Stimulated activated CD4-positive, alpha-beta T cell treated with anti-CD3 and anti-CD28 coated beads, Interleukin-2, amount 100 ng/mL, for 48 hours (primary cell): ENCODE results near the gene SLC11A1.

ENCODE experiments used
- DNase-seq, 2 donors: peaks; one replicate each; pipeline ENCODE4 v3.0.0-alpha.2; 2020

Gene SLC11A1

DNA sequence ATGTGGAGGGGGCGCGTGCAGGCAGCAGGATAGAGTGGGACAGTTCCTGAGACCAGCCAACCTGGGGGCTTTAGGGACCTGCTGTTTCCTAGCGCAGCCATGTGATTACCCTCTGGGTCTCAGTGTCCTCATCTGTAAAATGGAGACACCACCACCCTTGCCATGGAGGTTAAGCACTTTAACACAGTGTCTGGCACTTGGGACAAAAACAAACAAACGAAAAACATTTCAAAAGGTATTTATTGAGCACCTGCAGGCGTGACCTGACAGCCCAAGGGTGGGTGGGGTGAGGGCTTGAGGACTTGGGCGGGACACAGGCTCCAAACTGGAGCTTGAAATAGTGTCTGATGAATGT, 13.0 kb downstream of the SLC11A1 start:
- DNase-seq: no peak

DNA sequence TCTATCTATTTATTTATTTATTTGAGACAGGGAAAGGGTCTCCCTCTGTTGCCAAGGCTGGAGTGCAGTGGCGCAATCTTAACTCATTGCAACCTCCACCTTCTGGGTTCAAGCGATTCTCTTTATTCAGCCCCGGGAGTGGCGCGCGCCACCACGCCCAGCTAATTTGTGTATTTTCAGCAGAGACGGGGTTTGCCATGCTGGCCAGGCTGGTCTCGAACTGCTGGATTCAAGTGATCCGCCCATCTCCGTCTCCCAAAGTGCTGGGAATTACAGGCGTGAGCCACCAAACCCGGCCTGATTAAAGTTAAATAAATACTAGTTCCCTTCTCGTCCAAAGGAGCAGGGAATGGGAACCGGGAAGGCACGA, 13.4 kb downstream of the SLC11A1 start:
- no peak for DNase-seq

DNA sequence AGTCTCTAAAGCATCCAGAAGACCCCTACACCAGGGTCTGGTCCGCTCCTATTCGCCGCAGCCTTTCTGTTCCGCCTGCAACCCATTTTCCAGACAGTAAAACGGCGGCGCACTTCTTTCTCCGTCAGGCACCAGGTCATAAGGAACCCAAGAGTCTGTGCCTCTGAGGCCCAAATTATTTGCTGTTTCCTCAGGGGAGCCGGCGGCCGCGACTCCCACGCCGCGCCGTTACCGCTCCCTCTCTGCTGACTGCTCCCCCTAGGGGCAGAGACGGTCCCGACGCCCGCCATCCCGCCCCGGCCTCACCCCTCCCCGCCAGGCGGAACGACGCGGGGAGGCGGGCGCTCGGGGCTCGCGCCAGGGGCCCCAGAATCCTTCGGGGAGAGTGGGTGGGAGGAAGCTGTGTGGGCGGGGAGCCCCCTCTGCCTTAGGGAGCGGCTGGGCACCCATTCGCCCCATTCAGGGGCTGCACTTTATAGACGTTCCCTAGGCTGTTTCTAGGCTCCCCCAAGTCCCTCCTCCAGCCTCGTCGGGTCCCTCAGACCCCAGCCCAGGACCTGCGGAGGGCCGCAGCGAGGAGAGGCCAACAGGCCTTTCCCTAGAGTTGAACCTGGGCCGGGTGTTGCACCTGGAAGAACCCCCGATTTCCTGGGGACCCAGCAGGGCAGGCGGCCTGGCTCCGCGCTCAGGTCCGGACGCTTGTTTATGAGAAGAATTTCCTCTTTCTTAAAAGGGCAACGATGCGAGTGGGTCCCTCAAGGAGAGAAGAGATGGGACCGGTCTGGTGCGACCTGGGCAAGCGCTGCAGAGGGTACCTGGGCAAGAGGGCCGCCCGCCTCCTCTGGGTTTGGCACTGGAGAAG, 14.0 kb downstream of the SLC11A1 start:
- DNase-seq: peak; percentile 86 to 91

DNA sequence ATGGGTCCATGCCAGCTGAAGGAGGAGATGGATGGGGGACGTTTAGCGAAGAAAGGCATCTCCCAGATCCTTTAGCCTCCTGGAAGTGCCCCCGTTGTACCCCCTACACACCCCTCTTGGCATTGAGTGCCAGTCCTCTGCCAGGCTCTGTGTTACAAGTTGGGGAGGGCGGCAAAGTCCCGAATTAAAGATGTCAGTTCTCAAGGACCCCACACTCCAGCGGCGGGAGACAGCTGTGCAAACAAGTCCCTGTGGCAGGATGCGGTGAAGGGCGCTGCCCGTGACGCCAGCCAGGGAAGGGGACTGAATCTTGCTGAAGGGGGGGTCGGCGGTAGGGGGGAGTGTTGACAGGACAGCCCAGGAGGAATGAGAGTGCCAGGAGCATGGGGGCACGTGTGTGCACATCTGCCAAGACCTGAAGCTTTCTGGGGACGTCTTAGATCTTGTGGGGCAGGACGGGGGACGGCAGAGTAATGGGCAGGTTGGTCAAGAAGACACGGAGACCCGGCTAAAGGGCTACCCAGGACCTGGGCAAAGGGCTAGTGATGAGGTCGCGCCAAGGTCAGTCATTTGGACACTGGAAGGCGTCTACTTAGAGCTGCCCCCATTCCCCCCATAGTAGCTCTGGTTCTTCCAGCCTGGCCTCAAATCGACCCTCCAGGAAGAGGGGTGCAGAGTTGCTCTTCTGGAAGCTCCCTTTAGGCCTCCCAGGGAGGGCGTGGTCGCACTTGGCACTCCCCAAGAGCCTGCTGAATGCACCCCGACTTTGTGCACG, 14.8 kb downstream of the SLC11A1 start:
- peak; percentile 37 to 41 for DNase-seq

DNA sequence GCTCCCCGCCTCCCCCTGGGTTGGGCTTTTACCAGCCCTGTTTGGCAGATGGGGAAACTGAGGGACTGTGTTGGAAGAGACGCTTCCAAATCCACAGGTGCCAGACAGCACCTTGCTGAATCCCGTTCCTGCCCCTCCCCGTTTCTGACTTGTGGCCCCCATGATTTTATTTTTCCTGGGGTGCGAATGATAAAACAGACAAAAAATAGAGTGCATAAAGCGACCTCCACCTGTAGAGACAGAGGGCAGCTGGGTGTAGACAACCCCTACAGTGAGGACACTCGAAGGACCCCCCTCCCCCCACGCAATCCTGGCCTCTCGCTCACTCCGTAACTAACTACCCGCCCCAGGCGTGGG, 15.4 kb downstream of the SLC11A1 start:
- no peak for DNase-seq

DNA sequence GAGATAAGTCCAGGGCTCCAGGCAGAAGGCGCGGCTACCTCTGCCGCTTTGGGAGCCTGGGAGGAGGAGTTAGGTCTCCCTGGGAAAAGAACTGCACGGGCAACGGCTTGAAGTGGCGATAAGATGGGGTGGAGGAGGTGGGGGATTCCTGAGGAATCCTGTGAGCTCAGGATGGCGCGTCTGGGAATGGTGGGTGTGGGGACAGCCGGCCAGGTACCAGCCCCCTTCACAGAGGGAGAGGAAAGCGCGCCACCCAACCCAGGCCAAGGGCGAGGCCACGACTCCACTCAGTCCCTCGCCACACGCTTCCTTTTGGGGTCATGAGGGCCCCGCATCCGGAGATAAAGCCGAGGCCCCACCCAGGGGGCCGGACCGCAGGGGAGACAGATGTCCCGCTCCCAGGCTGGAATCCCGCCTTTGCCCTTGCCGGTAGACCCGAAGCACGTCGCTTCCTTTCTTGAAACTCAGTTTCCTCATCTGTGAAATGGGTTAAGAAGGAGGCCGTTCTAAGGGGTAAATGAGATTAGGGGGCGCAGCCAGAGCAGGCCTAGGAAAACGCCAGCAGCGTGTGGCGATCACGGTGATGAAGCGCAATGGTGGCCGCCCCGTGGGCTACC, 15.9 kb downstream of the SLC11A1 start:
- DNase-seq: peak; percentile 37

DNA sequence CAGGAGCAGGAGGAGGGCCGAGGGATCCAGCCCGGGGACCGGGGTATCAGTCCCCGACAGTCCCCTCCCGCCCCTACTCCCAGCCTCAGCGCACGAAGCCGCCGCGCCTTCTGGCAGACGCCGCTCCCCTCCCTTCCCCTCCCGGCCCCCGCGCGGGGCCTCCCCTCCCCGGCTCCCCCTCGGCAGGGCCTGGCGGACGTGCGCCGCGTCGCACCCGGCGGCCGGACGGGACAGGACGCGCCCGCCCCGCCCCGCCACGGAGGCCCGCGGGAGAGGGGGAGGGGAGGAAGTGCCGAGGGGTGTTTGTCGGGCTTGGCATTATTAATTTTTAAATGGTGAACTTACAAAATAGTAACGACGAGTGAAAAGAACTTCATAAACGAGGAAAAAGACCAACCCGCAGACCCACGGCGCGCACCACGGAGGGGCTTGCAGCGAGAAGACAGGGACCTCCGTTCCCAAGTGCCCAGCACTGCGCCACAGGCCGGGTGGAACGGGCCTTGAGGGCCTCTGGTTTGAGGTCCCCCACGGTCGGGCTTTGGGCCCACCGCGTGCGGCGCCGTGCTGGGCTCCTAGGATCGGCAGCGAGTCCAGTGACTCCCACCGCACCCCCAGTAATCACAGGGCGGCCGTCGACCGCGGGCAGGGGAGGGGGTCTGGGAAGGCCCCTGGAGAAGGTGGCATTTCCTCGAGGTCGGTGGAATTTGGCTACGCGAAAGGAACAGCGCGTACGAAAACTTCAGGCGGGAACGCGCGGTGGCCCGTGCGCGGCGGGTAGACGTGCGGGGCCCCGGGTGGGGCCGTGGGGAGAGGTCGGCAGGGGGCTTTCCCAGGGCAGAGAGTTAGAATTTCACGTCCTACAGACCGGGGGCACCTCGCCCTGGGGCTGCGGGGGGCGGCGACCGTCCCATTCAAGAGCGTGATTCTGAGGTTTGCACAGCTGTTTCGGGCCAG, 16.6 kb downstream of the SLC11A1 start:
- peak; percentile 46 to 57 for DNase-seq

DNA sequence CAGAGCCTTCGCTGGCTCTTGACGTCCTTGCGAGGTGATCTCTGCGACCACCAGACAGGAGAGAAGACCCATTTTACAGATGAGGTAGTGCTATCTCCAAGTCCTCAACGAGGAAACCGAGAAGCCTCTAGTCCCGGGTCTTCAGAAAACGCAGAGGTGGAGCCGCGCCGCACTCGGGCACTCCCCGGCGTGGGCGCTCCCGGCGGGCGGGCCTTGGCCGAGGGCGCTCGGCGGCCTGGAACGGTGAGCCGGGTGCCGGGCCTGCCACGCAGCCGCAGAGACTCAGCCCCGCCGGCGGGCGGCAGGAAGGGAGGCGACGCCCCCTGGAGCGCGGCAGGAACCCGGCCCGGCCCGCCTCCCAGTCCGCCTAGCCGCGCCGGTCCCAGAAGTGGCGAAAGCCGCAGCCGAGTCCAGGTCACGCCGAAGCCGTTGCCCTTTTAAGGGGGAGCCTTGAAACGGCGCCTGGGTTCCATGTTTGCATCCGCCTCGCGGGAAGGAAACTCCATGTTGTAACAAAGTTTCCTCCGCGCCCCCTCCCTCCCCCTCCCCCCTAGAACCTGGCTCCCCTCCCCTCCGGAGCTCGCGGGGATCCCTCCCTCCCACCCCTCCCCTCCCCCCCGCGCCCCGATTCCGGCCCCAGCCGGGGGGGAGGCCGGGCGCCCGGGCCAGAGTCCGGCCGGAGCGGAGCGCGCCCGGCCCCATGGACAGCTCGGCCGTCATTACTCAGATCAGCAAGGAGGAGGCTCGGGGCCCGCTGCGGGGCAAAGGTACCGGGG, 17.5 kb downstream of the SLC11A1 start, which contains the start of gene CTDSP1:
Gene CTDSP1, plus strand, starts transcription at position 478 of the 776 bp plus-strand sequence. Its CDS starts 223 bp downstream, at position 701.
- peak; percentile 81 to 84 for DNase-seq

DNA sequence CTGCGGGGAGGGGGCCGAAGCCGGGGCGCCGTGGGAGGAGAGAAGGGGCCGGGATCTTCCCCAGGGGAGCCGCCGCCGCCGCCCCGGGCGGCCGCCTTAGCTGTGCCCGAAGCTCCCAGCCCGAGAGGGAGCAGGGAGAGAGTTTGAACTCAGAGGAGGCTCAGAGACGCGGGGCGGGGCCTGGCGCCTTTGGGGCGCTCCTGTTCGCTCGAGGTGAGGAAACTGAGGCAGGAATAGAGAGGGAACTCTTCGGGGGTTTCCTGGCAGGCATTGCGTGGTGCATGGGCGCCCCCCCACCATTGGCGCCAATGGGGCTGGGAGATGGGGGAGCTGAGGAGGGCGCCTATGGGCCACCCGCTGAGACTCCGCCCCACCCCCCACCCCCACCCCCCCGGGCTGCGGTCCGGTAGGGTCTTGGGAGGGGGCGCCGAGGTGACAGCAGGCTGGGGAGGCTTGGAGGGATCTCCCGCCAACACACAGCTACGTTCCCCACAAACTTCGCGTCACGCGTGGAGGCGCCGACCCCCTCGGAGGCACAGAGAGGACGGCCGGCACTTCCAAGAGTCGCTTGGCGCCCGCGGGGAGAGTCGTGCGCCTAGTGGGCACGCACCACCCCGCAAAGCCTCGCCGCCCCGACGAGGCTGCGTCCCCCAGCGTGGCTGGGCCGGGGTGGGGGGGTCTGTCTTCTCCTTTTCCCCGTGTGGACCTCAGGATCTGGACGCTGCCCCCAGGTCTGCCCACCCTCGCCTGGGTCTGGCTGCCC, 18.3 kb downstream of the SLC11A1 start:
- DNase-seq: peak in 1 of 2 donors; percentile 21

DNA sequence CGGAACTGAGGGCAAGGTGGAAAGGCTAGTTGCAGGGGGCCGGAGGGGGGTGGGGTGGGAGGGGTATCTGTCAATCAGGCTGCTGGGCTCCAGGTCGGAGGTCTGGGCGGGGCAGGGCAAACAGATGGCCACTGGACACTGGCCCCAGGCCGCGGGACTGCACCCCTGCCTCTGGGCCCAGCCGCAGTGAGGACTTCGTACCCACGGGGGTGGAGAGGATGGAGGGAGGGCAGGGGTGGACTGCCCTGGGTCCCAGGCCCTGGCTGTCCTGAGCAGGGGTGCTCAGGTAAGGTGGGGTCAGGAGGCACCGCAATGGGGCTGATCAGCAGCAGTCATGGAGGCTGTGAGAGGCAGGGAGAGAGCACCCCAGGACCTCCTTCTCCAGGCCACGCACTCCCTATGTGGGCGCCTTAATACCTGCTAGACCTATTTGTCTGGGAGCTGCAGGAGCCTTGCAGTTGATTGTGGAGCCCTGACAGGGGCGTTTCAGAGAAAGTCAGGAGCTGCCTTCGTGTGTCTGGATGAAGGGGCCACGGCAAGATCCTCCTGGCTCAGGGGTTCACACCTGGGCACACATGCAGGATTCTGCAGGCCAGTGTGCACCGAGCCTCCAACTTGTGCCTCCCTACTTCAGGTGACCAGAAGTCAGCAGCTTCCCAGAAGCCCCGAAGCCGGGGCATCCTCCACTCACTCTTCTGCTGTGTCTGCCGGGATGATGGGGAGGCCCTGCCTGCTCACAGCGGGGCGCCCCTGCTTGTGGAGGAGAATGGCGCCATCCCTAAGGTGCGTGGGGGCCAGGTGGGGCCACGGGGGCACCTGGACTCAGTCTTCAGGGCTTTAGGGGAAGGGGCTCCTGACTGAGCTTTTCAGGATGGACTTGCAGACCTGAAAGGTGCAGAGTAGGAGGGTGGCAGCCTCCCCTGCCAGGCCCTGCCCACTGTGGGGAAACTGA, 19.1 kb downstream of the SLC11A1 start:
- no peak for DNase-seq

DNA sequence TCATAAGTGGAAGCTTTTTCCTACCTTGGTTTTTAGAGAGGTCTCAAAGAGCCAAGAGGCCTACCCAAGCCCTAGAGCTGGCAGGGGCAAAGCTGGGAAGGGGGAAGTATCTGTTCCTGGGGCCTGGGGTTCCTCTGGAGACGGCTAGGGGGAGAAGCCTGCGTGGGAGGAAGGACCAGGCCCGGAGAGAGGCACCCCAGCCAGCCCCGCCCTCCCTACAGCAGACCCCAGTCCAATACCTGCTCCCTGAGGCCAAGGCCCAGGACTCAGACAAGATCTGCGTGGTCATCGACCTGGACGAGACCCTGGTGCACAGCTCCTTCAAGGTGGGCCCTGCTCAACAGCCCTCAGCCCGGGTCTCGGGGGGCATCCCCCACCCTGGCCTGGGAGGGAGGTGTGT, 19.8 kb downstream of the SLC11A1 start:
- DNase-seq: no peak

DNA sequence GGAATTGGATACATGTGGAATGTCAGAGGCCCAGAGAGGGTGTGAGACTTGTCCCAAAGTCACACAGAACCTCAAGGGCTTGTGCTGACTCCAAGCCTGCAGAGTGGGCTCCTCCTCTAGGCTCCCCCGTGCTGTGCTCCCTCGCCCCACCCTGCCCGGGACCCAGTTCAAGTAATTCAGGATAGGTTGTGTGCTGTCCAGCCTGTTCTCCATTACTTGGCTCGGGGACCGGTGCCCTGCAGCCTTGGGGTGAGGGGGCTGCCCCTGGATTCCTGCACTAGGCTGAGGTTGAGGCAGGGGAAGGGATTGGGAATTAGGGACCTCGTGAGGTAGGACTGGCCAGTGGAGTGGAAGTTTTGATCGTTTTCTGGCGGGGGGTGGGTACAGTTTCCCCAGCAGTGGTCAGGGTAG, 20.4 kb downstream of the SLC11A1 start:
- DNase-seq: no peak

DNA sequence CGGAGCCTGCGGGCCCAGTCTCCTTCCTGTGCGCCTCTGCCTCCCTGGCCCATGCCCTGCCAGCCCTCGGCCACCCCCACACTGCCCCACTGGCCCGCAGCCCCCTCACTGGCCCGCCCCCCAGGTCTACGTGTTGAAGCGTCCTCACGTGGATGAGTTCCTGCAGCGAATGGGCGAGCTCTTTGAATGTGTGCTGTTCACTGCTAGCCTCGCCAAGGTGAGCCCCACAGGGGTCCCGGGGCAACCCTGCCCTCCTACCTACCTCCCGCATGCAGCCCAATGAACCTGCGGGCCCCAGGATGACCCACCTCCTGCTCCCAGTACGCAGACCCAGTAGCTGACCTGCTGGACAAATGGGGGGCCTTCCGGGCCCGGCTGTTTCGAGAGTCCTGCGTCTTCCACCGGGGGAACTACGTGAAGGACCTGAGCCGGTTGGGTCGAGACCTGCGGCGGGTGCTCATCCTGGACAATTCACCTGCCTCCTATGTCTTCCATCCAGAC, 20.9 kb downstream of the SLC11A1 start:
- DNase-seq: no peak

DNA sequence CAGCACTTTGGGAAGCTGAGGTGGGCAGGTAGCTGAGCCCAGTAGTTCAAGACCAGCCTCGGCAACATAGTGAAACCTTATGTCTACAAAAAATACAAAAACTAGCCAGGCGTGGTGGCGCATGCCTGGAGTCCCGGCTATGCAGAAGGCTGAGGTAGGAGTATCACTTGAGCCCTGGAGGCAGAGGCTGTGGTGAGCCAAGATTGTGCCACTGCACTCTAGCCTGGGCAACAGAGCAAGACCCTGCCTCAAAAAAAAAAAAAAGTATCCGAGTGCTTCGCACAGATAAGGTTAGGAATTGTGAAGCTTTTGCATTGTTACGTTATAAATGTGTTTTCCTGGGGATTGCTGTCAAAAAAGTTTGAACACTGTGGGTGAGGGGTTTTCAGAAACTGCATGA, 21.7 kb downstream of the SLC11A1 start:
- no peak for DNase-seq

DNA sequence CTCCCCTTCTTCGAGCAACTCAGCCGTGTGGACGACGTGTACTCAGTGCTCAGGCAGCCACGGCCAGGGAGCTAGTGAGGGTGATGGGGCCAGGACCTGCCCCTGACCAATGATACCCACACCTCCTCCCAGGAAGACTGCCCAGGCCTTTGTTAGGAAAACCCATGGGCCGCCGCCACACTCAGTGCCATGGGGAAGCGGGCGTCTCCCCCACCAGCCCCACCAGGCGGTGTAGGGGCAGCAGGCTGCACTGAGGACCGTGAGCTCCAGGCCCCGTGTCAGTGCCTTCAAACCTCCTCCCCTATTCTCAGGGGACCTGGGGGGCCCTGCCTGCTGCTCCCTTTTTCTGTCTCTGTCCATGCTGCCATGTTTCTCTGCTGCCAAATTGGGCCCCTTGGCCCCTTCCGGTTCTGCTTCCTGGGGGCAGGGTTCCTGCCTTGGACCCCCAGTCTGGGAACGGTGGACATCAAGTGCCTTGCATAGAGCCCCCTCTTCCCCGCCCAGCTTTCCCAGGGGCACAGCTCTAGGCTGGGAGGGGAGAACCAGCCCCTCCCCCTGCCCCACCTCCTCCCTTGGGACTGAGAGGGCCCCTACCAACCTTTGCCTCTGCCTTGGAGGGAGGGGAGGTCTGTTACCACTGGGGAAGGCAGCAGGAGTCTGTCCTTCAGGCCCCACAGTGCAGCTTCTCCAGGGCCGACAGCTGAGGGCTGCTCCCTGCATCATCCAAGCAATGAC, 22.4 kb downstream of the SLC11A1 start:
- no peak for DNase-seq

DNA sequence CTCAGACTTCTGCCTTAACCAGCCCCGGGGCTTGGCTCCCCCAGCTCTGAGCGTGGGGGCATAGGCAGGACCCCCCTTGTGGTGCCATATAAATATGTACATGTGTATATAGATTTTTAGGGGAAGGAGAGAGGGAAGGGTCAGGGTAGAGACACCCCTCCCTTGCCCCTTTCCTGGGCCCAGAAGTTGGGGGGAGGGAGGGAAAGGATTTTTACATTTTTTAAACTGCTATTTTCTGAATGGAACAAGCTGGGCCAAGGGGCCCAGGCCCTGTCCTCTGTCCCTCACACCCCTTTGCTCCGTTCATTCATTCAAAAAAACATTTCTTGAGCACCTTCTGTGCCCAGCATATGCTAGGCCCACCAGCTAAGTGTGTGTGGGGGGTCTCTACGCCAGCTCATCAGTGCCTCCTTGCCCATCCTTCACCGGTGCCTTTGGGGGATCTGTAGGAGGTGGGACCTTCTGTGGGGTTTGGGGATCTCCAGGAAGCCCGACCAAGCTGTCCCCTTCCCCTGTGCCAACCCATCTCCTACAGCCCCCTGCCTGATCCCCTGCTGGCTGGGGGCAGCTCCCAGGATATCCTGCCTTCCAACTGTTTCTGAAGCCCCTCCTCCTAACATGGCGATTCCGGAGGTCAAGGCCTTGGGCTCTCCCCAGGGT, 23.1 kb downstream of the SLC11A1 start:
- no peak for DNase-seq

DNA sequence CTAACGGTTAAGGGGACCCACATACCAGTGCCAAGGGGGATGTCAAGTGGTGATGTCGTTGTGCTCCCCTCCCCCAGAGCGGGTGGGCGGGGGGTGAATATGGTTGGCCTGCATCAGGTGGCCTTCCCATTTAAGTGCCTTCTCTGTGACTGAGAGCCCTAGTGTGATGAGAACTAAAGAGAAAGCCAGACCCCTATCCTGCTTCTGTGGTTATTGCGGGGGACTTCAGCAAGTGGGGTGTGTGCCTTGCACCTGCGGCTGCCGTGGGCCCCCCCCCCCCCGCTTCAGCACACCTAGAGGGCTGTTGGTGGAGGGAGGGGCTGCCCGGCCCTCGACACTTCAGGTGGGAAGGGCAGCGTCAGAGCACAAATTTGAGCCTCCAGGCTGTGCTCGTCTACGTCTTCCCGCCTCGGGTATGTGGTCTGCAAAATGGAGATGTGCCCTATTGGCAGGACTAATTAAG, 23.7 kb downstream of the SLC11A1 start:
- DNase-seq: no peak
